SK-N-SH treated with all-trans-retinoic acid at 6 μM for 48 hours (cell line): ENCODE measurements around the gene TBC1D16.

Experiments used
- ARNTL ChIP-seq: fragments of 450-650 bp; formaldehyde crosslinking; IDR thresholded peaks from 2 replicates; pipeline ENCODE4 v1.5.0; 2020; ENCODE audit warnings: low read depth, mild to moderate bottlenecking, moderate library complexity, borderline replicate concordance
- CREB5 ChIP-seq: fragments of 250-450 bp; sonication (Bioruptor Pico); IDR thresholded peaks from 2 replicates; pipeline ENCODE4 v1.5.1; 2020; ENCODE audit warnings: low read depth, mild to moderate bottlenecking, moderate library complexity
- CSDC2 ChIP-seq: fragments of 250-450 bp; sonication (Bioruptor Pico); IDR thresholded peaks from 2 replicates; pipeline ENCODE4 v1.5.0; 2020; ENCODE audit warnings: mild to moderate bottlenecking, moderate library complexity
- OSR1 ChIP-seq: fragments of 250-450 bp; sonication (Bioruptor Pico); IDR thresholded peaks from 2 replicates; pipeline ENCODE4 v1.8.0; 2022; ENCODE audit warnings: moderate library complexity, mild to moderate bottlenecking, inconsistent platforms
- PATZ1 ChIP-seq: fragments of 250-450 bp; sonication (Bioruptor Pico); IDR thresholded peaks from 2 replicates; pipeline ENCODE4 v1.8.0; 2020; ENCODE audit warnings: mild to moderate bottlenecking, moderate library complexity, borderline replicate concordance
- RARB ChIP-seq: fragments of 250-450 bp; sonication (Bioruptor Pico); IDR thresholded peaks from 2 replicates; pipeline ENCODE4 v1.8.0; 2021; ENCODE audit warnings: mild to moderate bottlenecking, moderate library complexity

GRCh38 chr17:80018917-80019651 is 16.6 kb downstream of the TBC1D16 start:
- TF ChIP-seq OSR1 (CRISPR knock-in tag) (no peak), CREB5 (CRISPR knock-in tag) (no peak), ARNTL (no peak), CSDC2 (CRISPR knock-in tag) (no peak), RARB (CRISPR knock-in tag) (no peak), PATZ1 (CRISPR knock-in tag) (no peak)
